Measurements from ENCODE around the gene HNRNPM. TPM values are rescaled to one million over a fixed set of nuclear protein-coding genes. Genes with fewer than 3 reads are reported as not detected.
A peak's percentile ranks its signal among the peaks of the same experiment; 100 is the strongest.

Gene HNRNPM
- total RNA-seq, 1 donor from 2014 or later: 152 TPM

- Histone ChIP-seq H3K36me3 (peaks cover 15% of the 10 kb centered on the region), H3K4me3 (peak overlapping the region; percentile 100), H3K27me3 (ENCODE audit: low read depth) (no peaks in the 10 kb centered on the region), H3K9me3 (no peaks in the 10 kb centered on the region), H3K27ac (peak overlapping the region; percentile 99), H3K4me1 (peaks cover 62% of the 10 kb centered on the region)
- no peak for ATAC-seq
- TF ChIP-seq CTCF (IDR thresholded peaks at IDR 0.05): no peak
- intact Hi-C loops (cut with DNase I): no loop called here
- DNase-seq: no peak
Observed at GRCh38 chr19:8446061-8446709, 1.4 kb downstream of the HNRNPM start.

DNA sequence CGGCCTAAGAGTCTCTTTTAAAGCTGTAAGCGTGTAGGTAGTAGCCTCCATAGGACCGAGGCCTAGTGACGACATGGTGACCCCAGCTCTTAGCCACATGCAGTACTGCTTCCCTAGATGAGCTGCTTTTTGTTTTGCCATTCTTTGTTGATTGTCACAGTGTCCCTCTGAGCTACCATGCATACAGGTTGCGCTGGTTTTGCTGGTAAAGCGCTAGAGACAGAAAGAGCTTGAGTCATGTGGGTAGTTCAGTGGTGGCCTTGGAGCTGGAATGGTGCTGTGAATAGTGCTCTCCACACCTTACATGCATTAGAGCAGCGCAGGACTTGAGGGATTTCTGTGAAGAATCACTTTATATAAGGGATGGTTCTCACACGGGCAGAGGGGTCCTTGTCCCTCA is 5.1 kb downstream of the HNRNPM start:
- H3K27ac ChIP-seq: no peak overlapping the region
- DNase-seq: no peak

DNA sequence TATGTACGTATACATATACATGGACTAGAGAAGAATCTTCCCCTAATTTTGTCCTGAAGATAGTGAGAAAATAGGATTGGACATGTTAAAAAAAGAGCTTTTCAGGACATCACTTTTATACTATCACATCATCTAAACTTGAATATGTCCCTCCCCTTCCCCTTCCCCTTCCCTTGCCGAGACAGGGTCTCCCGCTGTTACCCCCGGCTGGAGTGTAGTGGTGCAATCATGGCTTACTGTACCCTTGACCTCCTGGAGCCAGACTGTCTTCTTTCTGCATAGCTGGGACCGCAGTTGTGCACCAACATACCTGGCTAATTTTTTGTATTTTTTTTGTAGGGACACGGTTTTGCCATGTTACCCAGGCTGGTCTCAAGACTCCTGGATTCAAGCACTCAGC is 6.6 kb downstream of the HNRNPM start:
- intact Hi-C loops (cut with DNase I): no loop called here
- no peak overlapping the region for H3K4me3 ChIP-seq
- H3K36me3 ChIP-seq: peaks cover 34% of the 10 kb centered on the region
- TF ChIP-seq CTCF (IDR thresholded peaks at IDR 0.05): no peak
- ATAC-seq: peak in 1 of 2 donors; percentile 3
- H3K27ac ChIP-seq: no peak overlapping the region
- H3K9me3 ChIP-seq: no peaks in the 10 kb centered on the region
- no peak for DNase-seq
- no peaks in the 10 kb centered on the region for H3K27me3 ChIP-seq (ENCODE audit: low read depth)
- H3K4me1 ChIP-seq: peaks cover 91% of the 10 kb centered on the region

More for the DNA sequence above, 5.1 kb downstream of the HNRNPM start:
- Histone ChIP-seq H3K36me3 (peaks cover 23% of the 10 kb centered on the region), H3K27me3 (ENCODE audit: low read depth) (no peaks in the 10 kb centered on the region), H3K9me3 (no peaks in the 10 kb centered on the region), H3K4me3 (no peak overlapping the region), H3K4me1 (peaks cover 91% of the 10 kb centered on the region)
- no peak for ATAC-seq
- no peak for TF ChIP-seq CTCF (IDR thresholded peaks at IDR 0.05)
- intact Hi-C loops (cut with DNase I): no loop called here

- no peak for DNase-seq
- peaks cover 89% of the 10 kb centered on the region for H3K4me1 ChIP-seq
- no peaks in the 10 kb centered on the region for H3K9me3 ChIP-seq
- intact Hi-C loops (cut with DNase I): no loop called here
- no peak overlapping the region for H3K4me3 ChIP-seq
- H3K27ac ChIP-seq: no peak overlapping the region
- TF ChIP-seq CTCF (IDR thresholded peaks at IDR 0.05): no peak
- H3K27me3 ChIP-seq (ENCODE audit: low read depth): no peaks in the 10 kb centered on the region
- peak; percentile 52 to 83 for ATAC-seq
- H3K36me3 ChIP-seq: peaks cover 34% of the 10 kb centered on the region
Observed at GRCh38 chr19:8451885-8452284, 7.1 kb downstream of the HNRNPM start.

GRCh38 chr19:8452446-8453123 is 7.8 kb downstream of the HNRNPM start:
- Histone ChIP-seq H3K4me1 (peaks cover 89% of the 10 kb centered on the region), H3K27me3 (ENCODE audit: low read depth) (no peaks in the 10 kb centered on the region), H3K9me3 (no peaks in the 10 kb centered on the region), H3K27ac (peak overlapping the region; percentile 6), H3K36me3 (peaks cover 34% of the 10 kb centered on the region), H3K4me3 (no peak overlapping the region)
- intact Hi-C loops (cut with DNase I): no loop called here
- no peak for TF ChIP-seq CTCF (IDR thresholded peaks at IDR 0.05)
- peak in 1 of 2 donors; percentile 53 for ATAC-seq
- DNase-seq: no peak

Measured in lower lobe of right lung (tissue), 2 donors.